Duodenal mucosa (tissue), 2 donors: Measurements from ENCODE around the gene GTPBP1.

Source experiments
- H3K27ac ChIP-seq: one replicate; pipeline ENCODE4 v1.7.0; 2013; ENCODE audit warnings: low read depth, low read length
- H3K27me3 ChIP-seq, 2 donors: one replicate each; pipeline ENCODE4 v1.7.0; 2013; ENCODE audit warnings: low read length in 2 of 2, control low read depth in 1 of 2; ENCODE audit not compliant: insufficient read depth in 2 of 2, control insufficient read depth in 1 of 2
- H3K36me3 ChIP-seq, 2 donors: one replicate each; pipeline ENCODE4 v1.7.0; 2013; ENCODE audit warnings: low read length in 2 of 2, control low read depth in 1 of 2; ENCODE audit not compliant: insufficient read depth in 2 of 2, control insufficient read depth in 1 of 2
- H3K4me1 ChIP-seq, 2 donors: one replicate each; pipeline ENCODE4 v1.7.0; 2013; ENCODE audit warnings: low read length in 2 of 2, control low read depth in 1 of 2; ENCODE audit not compliant: insufficient read depth in 2 of 2, control insufficient read depth in 1 of 2
- H3K4me3 ChIP-seq, 2 donors: one replicate each; pipeline ENCODE4 v1.7.0; 2013; ENCODE audit warnings: low read length in 2 of 2, low read depth in 1 of 2
- H3K9ac ChIP-seq, 2 donors: one replicate each; pipeline ENCODE4 v1.7.0; 2013; ENCODE audit warnings: low read length in 2 of 2, low read depth in 1 of 2
- H3K9me3 ChIP-seq, 2 donors: one replicate each; pipeline ENCODE4 v1.7.0; 2013; ENCODE audit warnings: low read length in 2 of 2, control low read depth in 1 of 2; ENCODE audit not compliant: control insufficient read depth in 1 of 2

Gene GTPBP1

DNA sequence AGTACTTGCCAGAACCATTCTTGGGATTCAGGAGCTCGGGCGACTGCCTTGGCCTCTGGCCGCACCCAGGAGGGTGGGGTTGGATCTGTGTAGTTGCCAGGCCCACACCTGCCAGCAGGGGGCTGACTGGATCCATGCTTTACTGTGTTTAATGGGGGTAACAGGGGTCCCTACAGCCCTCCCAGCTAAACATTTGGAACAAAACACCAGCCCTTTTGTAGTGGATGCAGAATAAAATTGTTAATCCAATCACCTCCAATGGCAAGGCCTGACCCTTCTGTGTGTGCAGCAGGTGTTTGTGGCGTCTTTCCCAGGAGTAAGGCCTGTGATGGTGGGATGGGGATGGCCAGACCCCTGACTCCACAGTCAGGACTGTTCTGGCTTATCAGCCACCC lies 27.6 kb downstream of the GTPBP1 start:
- H3K36me3 ChIP-seq: peaks cover 55 to 89% of the 10 kb centered on the region in 2 donors

DNA sequence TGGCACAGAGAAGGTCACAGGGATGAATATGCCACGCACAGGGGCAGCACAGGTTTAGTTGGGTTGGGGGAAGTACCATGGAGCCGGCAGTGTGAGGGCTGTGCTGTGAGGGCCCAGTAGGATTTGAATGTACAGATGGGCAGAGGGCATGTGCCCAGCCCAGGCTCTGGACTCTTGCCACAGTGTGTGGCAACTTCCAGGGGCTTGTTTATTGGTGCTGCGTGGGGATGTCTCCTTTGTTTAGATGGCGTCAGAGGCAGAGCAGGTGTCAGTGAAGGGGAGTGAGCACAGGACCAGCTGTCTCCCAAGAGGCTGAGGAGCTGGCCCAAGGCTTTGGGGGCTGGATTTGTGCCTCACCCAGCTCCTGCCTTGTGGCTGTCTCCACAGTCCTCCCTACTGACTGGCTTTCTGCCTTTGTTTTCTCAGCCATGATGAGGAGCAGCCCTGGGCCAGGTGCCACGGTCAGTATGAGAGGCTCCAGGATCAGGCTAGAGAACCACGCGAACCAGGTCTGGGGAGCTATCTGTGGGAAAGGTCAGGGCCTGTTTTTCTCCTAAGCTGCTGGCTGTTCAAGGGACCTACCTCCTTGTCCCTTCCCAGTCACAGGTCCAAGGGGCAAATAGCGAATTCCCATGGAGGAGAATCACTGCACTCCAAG lies 28.1 kb downstream of the GTPBP1 start:
- no peaks in the 10 kb centered on the region for H3K9me3 ChIP-seq
- peak overlapping the region in 1 of 2 donors; percentile 20 for H3K9ac ChIP-seq
- no peak overlapping the region for H3K4me3 ChIP-seq
- peaks cover 19 to 20% of the 10 kb centered on the region in 2 donors for H3K4me1 ChIP-seq
- no peaks in the 10 kb centered on the region for H3K27me3 ChIP-seq
- peaks cover 55 to 89% of the 10 kb centered on the region in 2 donors for H3K36me3 ChIP-seq
- H3K27ac ChIP-seq: peak overlapping the region; percentile 23

More for the DNA sequence above, 27.6 kb downstream of the GTPBP1 start:
- H3K4me1 ChIP-seq: peaks cover 19 to 20% of the 10 kb centered on the region in 2 donors
- H3K9me3 ChIP-seq: no peaks in the 10 kb centered on the region
- H3K4me3 ChIP-seq: no peak overlapping the region
- H3K27me3 ChIP-seq: no peaks in the 10 kb centered on the region
- peak overlapping the region in 1 of 2 donors; percentile 47 for H3K9ac ChIP-seq
- H3K27ac ChIP-seq: peak overlapping the region; percentile 15

DNA sequence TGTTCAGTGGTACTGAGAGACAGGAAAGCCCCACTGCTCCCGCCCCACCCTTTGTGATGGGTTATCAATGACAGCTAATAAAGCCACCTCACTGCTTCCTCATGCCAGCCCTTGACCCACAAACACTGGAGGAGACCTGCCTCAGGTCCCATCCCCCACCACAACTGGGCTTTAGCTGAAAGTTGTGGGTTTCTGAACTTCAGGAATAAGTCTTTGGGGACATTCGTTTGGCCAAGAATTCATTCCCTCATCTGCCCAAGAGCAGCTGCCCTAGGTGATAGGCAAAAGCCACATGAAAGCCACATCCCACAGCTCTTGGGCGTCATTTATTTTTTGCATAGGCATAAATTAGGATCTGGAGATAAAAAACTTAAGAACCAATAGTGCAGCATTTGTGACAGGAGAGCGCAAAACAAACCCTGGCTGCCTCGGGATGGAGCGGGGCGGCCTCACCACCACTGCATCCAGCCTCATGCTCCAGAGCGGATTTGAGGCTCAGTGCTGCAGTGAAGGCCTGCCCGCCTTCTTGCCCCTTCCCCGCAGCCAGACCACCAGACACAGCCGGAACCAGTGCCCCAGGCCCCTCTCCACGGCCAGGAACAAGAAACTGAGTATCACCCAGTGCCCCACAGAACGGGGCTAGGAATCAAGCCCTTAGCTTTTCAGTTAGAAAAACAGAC lies 28.8 kb downstream of the GTPBP1 start:
- Histone ChIP-seq H3K27me3 (no peaks in the 10 kb centered on the region), H3K9me3 (no peaks in the 10 kb centered on the region), H3K4me1 (peaks cover 19 to 20% of the 10 kb centered on the region in 2 donors), H3K9ac (peak overlapping the region in 1 of 2 donors; percentile 6), H3K36me3 (peaks cover 57 to 89% of the 10 kb centered on the region in 2 donors), H3K4me3 (no peak overlapping the region), H3K27ac (peak overlapping the region; percentile 23)

DNA sequence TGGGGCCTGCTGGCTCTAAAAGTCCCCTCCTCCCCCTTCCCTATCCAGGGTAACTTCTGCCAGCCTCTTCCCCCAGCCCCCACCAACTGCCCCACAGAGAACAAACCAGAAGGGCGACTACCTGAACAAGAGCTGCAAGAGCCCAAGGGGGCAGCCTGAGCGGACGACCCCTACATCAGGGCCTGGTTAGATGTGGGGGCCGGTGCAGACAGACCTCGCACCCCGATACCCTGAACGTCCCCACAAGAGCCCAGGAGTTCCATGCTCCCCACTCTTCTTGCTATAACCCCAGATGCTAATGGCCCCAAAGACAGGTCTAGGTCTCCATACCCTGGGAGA lies 29.4 kb downstream of the GTPBP1 start:
- peaks cover 19 to 20% of the 10 kb centered on the region in 2 donors for H3K4me1 ChIP-seq
- no peak overlapping the region for H3K4me3 ChIP-seq
- peaks cover 57 to 89% of the 10 kb centered on the region in 2 donors for H3K36me3 ChIP-seq
- no peaks in the 10 kb centered on the region for H3K27me3 ChIP-seq
- H3K27ac ChIP-seq: no peak overlapping the region
- H3K9ac ChIP-seq: no peak overlapping the region
- no peaks in the 10 kb centered on the region for H3K9me3 ChIP-seq

DNA sequence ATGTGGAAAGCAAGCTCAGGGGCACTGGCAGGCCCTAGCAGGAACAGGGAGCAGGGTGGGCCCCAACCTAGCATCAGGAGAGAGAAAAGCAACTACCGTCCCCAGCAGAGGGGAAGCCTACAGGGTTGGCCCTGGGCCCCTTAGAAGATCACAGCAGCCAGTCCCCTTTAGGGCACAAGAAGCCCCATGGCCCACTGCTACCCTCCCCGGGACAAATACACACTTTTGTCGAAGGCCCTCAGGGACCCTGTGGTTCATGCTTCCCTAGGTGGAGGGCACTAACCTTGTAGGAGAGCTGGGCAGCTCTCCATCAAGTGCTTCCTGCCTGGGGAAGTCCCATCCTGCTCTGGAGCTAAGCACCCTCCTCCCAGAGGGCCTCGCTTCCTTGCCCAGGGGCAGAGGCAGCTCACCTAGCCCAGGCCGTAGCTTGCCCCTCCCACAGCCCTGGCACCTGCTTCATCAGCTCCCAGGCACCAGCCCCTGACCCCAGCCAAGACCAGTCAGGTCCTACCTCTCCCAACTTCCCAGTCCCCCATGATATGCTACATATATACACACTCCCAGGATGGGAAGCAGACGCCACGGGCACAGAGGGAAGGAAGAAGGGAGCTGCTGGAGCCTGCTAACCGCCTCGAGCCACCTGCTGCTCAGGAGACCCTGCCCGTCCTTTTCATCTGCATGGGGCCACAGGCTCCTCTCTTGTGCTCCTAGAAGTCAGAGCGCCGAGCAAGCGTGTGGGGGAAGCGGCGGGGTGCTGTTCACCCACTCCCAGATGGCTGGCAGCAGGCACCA lies 29.9 kb downstream of the GTPBP1 start:
- no peak overlapping the region for H3K9ac ChIP-seq

DNA sequence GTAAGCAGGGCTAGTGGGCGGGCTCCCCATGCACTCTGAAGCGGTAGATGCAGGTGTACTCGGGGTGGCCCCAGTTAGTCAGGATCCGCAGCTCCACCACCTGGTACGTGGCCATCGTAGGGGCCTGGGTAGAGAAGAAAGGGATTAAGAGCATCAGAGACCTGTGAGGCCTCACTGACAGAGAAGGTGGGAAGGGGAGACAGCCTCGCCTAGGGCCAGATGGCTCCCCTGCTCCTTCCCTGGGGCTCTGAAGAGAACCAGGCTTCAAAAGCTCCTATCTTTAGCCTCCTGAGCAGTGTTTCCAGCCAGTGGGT lies 30.5 kb downstream of the GTPBP1 start:
- Histone ChIP-seq H3K27ac (no peak overlapping the region), H3K4me1 (peaks cover 19 to 20% of the 10 kb centered on the region in 2 donors), H3K9me3 (no peaks in the 10 kb centered on the region), H3K9ac (no peak overlapping the region), H3K36me3 (peaks cover 58 to 89% of the 10 kb centered on the region in 2 donors), H3K4me3 (no peak overlapping the region), H3K27me3 (no peaks in the 10 kb centered on the region)

More for the DNA sequence above, 29.9 kb downstream of the GTPBP1 start:
- no peaks in the 10 kb centered on the region for H3K9me3 ChIP-seq
- peaks cover 19 to 20% of the 10 kb centered on the region in 2 donors for H3K4me1 ChIP-seq
- H3K36me3 ChIP-seq: peaks cover 57 to 89% of the 10 kb centered on the region in 2 donors
- no peak overlapping the region for H3K4me3 ChIP-seq
- H3K27ac ChIP-seq: no peak overlapping the region
- H3K27me3 ChIP-seq: no peaks in the 10 kb centered on the region

DNA sequence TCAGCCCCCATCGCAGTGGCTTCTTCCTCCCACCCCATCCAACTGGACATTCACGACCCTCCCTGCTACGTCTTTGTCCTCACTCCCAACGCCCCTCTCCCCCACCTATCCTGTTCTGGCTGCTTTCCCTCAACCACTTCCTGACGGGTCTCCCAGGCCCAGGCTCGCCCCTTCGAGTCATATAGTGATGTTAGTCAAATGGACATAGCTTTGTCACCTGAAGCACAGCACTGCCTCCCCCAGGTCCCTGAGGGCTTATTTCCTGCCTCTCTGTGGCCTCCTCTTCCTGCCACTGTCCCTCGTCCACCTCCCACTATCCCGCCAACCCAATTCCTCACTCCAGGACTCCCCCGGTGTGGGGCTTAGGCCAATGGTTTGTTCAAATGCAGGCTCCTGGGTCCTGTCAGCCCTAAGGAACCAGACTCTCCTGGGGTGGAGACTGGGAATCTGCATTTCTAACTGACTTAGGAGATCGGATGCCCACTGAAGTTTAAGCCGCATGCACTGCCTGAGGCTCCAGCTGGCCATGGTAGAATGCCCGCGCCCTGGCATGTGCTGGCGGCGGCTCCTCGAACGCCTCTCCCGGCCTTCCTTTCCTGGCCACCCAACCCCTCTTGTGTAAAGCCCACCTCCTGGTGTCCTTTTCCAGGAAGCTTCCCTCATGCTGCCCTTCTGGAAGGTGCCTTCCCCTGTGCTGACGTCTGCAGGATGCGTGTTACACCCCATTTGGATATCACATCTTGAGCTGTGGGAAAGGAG lies 31.7 kb downstream of the GTPBP1 start:
- Histone ChIP-seq H3K27me3 (no peaks in the 10 kb centered on the region), H3K27ac (no peak overlapping the region), H3K4me1 (peaks cover 19 to 20% of the 10 kb centered on the region in 2 donors), H3K4me3 (no peak overlapping the region), H3K9me3 (no peaks in the 10 kb centered on the region), H3K9ac (no peak overlapping the region), H3K36me3 (peaks cover 59 to 89% of the 10 kb centered on the region in 2 donors)

DNA sequence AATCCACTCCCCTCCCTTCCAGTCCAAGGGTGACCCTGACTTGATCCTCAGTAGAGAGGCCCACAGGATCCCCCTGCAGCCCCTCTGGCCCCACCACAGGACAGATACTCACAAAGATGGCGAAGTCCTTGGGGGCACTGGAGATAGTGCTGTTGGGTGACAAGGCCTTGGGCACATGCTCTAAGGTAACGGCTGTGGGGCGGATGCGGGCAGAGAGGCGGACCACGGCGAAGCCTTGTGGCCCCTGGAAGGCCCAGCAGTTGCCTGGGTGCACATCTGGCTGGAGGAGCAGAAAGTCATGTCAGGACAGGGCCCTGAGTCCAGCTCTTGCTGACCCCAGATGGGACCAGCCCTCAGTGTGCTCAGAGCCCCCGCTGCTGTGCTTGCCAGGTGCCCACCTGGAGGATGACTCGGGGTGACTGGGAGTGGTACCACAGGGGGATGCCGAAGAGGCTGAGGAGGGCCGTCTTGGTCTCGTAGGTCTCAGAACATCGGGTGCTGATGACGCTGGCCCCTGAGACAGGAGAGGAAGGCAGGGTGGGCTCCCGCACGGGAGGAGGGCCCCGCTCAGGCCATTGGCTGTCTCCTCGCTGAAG lies 32.8 kb downstream of the GTPBP1 start:
- no peaks in the 10 kb centered on the region for H3K9me3 ChIP-seq
- H3K36me3 ChIP-seq: peaks cover 59 to 97% of the 10 kb centered on the region in 2 donors
- no peak overlapping the region for H3K4me3 ChIP-seq
- H3K27ac ChIP-seq: no peak overlapping the region
- no peak overlapping the region for H3K9ac ChIP-seq
- peaks cover 11 to 13% of the 10 kb centered on the region in 2 donors for H3K4me1 ChIP-seq
- H3K27me3 ChIP-seq: no peaks in the 10 kb centered on the region

DNA sequence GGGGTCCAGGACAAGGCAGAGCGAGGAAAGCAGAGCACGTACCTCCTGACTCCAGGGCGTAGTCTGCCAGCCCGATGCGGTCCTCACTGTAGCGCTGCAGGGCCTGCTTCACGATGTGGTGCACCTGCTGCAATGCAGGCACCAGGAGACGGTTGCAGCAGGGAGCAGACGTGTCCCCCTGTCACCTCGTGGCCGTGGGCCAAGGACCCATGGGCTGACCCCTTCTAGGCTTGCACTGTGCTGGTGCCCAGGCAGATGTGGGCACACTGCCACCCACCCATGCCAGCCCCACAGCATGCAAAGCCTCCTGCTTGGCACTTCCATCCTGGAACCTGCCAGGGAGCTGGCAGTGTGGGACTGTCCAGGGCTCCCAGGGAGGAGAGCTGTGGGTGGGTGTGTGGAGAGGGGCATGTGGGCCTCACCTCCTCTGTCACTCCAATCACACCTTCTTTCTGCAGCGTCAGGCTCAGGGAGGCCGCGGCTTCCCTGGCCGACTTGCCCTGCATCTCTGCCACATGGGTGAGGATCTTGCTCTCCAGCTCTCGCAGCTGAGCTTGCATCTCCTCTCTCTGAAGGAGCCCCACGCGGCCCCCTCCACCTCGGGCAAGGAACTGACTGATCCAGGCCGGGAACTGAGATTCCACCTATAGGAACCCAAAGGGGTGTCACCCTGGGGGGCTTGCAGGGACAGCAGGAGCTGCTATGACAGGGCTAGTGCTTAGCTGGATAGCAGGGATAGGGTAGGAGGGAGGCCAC lies 33.7 kb downstream of the GTPBP1 start:
- no peaks in the 10 kb centered on the region for H3K9me3 ChIP-seq
- H3K4me1 ChIP-seq: peaks cover 2 to 3% of the 10 kb centered on the region in 2 donors
- H3K27me3 ChIP-seq: no peaks in the 10 kb centered on the region
- H3K4me3 ChIP-seq: no peak overlapping the region
- H3K36me3 ChIP-seq: peaks cover 59 to 99% of the 10 kb centered on the region in 2 donors
- H3K27ac ChIP-seq: no peak overlapping the region
- no peak overlapping the region for H3K9ac ChIP-seq
